DOHH2 (cell line): Measurements from ENCODE around the gene SCG5.

Experiments
- H3F3A ChIP-seq: fragments of 200-600 bp; sonication (generic), shearing (Covaris generic); 2 replicates; pipeline ENCODE4 v1.6.0; 2016; ENCODE audit warnings: antibody characterized with exemption, mild to moderate bottlenecking; ENCODE audit not compliant: control insufficient read depth, insufficient read depth
- H3K27ac ChIP-seq: fragments of 200-600 bp; sonication (generic); 2 replicates; pipeline ENCODE4 v1.5.1; 2014; ENCODE audit warnings: low read depth, mild to moderate bottlenecking, low read length, moderate library complexity
- H3K27me3 ChIP-seq: fragments of 200-600 bp; sonication (generic); 2 replicates; pipeline ENCODE4 v1.6.1; 2014; ENCODE audit warnings: mild to moderate bottlenecking, low read length, mixed read lengths; ENCODE audit not compliant: control insufficient read depth
- H3K36me3 ChIP-seq: fragments of 200-600 bp; sonication (generic); 2 replicates; pipeline ENCODE4 v1.6.1; 2014; ENCODE audit warnings: mild to moderate bottlenecking, low read length, moderate library complexity, mixed read lengths; ENCODE audit not compliant: control insufficient read depth
- H3K4me1 ChIP-seq: fragments of 200-600 bp; sonication (generic); 2 replicates; pipeline ENCODE4 v1.6.1; 2014; ENCODE audit warnings: mild to moderate bottlenecking, low read length, mixed read lengths; ENCODE audit not compliant: control insufficient read depth
- H3K4me2 ChIP-seq: fragments of 200-600 bp; sonication (generic); 2 replicates; pipeline ENCODE4 v1.6.0; 2014; ENCODE audit warnings: mild to moderate bottlenecking, low read length, moderate library complexity
- H3K4me3 ChIP-seq: fragments of 200-600 bp; sonication (generic); 2 replicates; pipeline ENCODE4 v1.5.1; 2014; ENCODE audit warnings: mild to moderate bottlenecking, low read length, mixed read lengths
- H3K79me2 ChIP-seq: fragments of 200-600 bp; sonication (generic); 2 replicates; pipeline ENCODE4 v1.6.1; 2014; ENCODE audit warnings: mild to moderate bottlenecking, low read length, mixed read lengths; ENCODE audit not compliant: control insufficient read depth
- H3K9me2 ChIP-seq: fragments of 200-600 bp; sonication (generic); replicated peaks from 2 replicates; pipeline ENCODE4 v1.6.1; 2014; ENCODE audit warnings: mild to moderate bottlenecking, low read length, mixed read lengths; ENCODE audit not compliant: control insufficient read depth
- H3K9me3 ChIP-seq: fragments of 200-600 bp; sonication (generic); 2 replicates; pipeline ENCODE4 v1.6.1; 2014; ENCODE audit warnings: antibody characterized with exemption, low read length, mixed read lengths; ENCODE audit not compliant: control insufficient read depth, insufficient read depth
- H4K20me1 ChIP-seq: fragments of 200-600 bp; sonication (generic); 2 replicates; pipeline ENCODE4 v1.6.0; 2014; ENCODE audit warnings: low read depth, mild to moderate bottlenecking, antibody characterized with exemption, low read length, moderate library complexity; ENCODE audit not compliant: control insufficient read depth, insufficient read depth
- EZH2phosphoT487 ChIP-seq: fragments of 200-600 bp; sonication (generic); IDR thresholded peaks from 2 replicates; pipeline ENCODE4 v1.6.1; 2017; ENCODE audit warnings: borderline replicate concordance, mild to moderate bottlenecking, antibody characterized with exemption, low read length, moderate library complexity, mixed read lengths
- TF ChIP-seq, protein P1 (sequence below): fragments of 200-600 bp; sonication (generic); IDR thresholded peaks from one replicate; pipeline ENCODE4 v1.5.1; 2014; ENCODE audit warnings: antibody characterized with exemption, mild to moderate bottlenecking, low read depth, low read length; ENCODE audit not compliant: poor library complexity, severe bottlenecking

SCG5 gene

DNA sequence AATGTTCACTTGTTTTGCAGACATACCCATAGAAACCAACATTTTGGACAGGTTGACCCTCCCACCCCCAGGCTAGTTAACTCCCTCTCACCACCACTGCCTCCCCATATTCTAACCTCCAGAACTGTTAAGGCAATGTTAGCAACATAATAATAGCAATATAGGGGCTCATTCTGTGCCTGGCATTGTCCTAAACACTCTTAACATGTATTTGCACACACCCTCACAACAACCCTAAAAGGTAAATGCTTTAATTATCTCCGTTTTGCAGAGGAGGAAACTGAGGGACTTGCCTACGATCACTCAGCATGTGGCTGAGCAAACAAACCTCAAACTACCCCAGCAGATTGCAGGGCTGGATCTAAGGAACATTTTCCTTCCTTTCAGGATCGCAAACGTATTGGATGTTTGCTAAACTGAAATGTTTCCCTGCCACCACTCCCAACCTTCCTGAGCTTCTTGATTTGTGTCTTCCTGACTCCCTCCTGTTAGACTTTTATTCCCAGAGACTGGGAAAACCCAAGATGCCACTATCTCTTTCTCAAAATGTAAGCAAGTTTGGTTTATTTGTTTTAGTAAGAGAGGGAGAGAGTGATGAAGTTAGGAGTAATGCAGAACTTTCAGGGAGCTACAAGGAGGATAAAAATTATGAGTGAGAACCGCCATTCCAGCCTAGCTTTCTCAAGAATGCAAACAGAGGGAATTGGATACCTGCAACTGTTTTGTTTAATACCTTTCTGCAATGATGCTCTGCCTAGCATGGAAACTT, 1.3 kb downstream of the SCG5 start:
- Histone ChIP-seq H3K4me1 (no peaks in the 10 kb centered on the region), H3K9me3 (no peaks in the 10 kb centered on the region), H3K4me3 (no peak overlapping the region), H3K4me2 (no peak overlapping the region), H3K79me2 (no peaks in the 10 kb centered on the region), H3F3A (no peaks in the 10 kb centered on the region), H3K36me3 (peaks cover 62% of the 10 kb centered on the region), H3K9me2 (no peaks in the 10 kb centered on the region), H3K27ac (no peak overlapping the region), H3K27me3 (no peaks in the 10 kb centered on the region), H4K20me1 (peaks cover 7% of the 10 kb centered on the region)
- TF ChIP-seq EZH2phosphoT487, result no peak
- TF ChIP-seq, protein P1, sequence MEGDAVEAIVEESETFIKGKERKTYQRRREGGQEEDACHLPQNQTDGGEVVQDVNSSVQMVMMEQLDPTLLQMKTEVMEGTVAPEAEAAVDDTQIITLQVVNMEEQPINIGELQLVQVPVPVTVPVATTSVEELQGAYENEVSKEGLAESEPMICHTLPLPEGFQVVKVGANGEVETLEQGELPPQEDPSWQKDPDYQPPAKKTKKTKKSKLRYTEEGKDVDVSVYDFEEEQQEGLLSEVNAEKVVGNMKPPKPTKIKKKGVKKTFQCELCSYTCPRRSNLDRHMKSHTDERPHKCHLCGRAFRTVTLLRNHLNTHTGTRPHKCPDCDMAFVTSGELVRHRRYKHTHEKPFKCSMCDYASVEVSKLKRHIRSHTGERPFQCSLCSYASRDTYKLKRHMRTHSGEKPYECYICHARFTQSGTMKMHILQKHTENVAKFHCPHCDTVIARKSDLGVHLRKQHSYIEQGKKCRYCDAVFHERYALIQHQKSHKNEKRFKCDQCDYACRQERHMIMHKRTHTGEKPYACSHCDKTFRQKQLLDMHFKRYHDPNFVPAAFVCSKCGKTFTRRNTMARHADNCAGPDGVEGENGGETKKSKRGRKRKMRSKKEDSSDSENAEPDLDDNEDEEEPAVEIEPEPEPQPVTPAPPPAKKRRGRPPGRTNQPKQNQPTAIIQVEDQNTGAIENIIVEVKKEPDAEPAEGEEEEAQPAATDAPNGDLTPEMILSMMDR, result no peak

DNA sequence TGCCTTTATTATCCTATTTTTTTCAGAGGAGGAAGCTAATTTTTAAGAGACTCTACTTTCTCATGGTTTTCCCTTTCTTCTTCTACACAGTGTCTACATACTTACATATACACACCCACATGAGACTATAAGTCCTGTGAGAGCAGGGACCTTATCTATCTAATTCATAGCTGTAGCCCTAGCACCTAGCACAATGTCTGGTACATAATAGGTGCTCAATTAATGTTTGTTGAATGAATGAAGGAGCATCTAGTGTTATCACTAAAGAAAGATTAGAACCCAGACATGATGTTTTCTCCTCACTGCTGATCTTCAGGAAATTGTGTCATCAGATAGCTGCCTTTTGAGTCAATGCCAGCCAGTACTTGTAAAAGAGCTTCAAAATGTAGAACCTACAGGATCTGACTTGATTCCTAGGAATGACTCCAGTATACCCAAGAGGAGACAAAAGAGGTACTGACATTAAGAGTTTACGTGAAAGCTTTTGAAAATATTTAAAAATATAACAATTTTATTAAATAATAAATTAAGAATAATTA, 2.5 kb downstream of the SCG5 start:
- no peak overlapping the region for H3K4me2 ChIP-seq
- peaks cover 57% of the 10 kb centered on the region for H3K36me3 ChIP-seq
- no peak overlapping the region for H3K27ac ChIP-seq
- TF ChIP-seq, protein P1, result no peak
- TF ChIP-seq EZH2phosphoT487, result no peak
- H4K20me1 ChIP-seq, result peaks cover 7% of the 10 kb centered on the region
- no peaks in the 10 kb centered on the region for H3K9me3 ChIP-seq
- no peaks in the 10 kb centered on the region for H3K27me3 ChIP-seq
- H3K4me3 ChIP-seq, result no peak overlapping the region
- no peaks in the 10 kb centered on the region for H3K9me2 ChIP-seq
- no peaks in the 10 kb centered on the region for H3K79me2 ChIP-seq
- no peaks in the 10 kb centered on the region for H3K4me1 ChIP-seq
- H3F3A ChIP-seq, result no peaks in the 10 kb centered on the region

DNA sequence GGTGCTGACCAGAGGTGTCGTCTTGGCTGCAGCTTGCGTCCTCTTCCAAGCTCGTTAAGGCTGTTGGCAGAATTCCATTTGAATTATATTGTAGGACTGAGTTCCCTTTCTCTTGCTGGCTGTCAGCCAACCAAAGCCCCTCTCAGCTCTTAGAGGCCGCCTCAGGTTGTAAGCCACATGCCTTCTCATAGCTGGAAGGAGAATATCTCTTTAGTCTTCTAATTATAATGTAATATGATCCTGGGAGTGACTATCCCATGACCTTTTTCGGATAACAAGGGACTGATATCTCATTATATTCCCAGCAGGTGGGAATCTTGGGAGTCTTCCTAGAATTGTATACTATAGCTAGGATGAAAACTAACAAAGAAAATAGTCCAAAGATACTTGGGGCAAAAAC, 4.8 kb downstream of the SCG5 start:
- no peaks in the 10 kb centered on the region for H3K27me3 ChIP-seq
- no peaks in the 10 kb centered on the region for H3K9me3 ChIP-seq
- H3K4me3 ChIP-seq, result no peak overlapping the region
- TF ChIP-seq, protein P1, result no peak
- no peak for TF ChIP-seq EZH2phosphoT487
- H3K4me1 ChIP-seq, result no peaks in the 10 kb centered on the region
- no peaks in the 10 kb centered on the region for H3K9me2 ChIP-seq
- H3K79me2 ChIP-seq, result no peaks in the 10 kb centered on the region
- H3K4me2 ChIP-seq, result no peak overlapping the region
- peaks cover 6% of the 10 kb centered on the region for H4K20me1 ChIP-seq
- peaks cover 52% of the 10 kb centered on the region for H3K36me3 ChIP-seq
- H3F3A ChIP-seq, result no peaks in the 10 kb centered on the region; the same call in 1 of the 2 replicates
- no peak overlapping the region for H3K27ac ChIP-seq
